NCI-H2196 (cell line): ENCODE measurements around the gene PCDHA5.
A peak's percentile ranks its signal among the peaks of the same experiment; 100 is the strongest.
"Not testable (repeated sequence)": the region's sequence is repeated elsewhere in the genome, so short reads cannot be mapped to it uniquely, and the experiment has no call there.

Experiments used
- DNase-seq: peaks from one replicate; lab custom pipeline; 2025; ENCODE audit not compliant: unreplicated experiment; lab: John Stamatoyannopoulos, UW

PCDHA5 gene

GRCh38 chr5:140822969-140823368, 1.6 kb downstream of the PCDHA5 start:
- not testable (repeated sequence) for DNase-seq

DNA sequence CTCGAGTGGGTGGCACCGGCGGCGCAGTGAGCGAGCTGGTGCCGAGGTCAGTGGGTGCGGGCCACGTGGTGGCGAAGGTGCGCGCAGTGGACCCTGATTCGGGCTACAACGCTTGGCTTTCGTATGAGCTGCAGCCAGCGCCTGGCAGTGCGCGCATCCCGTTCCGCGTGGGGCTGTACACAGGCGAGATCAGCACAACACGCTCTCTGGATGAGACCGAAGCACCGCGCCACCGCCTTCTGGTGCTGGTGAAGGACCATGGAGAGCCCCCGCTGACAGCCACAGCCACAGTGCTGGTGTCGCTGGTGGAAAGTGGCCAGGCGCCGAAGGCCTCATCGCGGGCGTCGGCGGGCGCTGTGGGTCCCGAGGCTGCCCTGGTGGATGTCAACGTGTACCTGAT, 2.1 kb downstream of the PCDHA5 start:
- no peak for DNase-seq

DNA sequence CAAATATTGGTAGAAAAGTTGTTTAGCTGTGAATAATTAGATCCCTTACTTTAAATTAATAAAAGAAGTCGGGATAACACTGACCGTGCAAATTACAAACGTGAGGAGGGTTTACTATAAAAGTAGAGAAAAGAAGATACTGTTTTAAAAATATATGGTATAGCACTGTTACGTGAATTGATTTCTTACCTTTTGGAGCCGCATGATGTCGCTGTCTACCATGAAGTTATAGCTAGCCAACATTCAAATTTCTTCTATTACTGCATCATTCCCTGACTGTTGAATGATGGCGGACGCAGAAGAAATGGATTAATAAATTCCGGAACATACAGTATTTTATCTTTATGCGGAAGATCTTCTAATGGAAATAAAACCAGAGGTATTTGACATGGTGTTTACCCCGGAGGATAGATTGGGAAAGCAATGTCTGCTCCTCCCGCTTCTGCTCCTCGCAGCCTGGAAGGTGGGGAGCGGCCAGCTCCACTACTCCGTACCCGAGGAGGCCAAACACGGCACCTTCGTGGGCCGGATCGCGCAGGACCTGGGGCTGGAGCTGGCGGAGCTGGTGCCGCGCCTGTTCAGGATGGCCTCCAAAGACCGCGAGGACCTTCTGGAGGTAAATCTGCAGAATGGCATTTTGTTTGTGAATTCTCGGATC, 6.4 kb downstream of the PCDHA5 start, which contains the start of gene PCDHA6:
TSS of gene PCDHA6 (plus strand) at position 257 of the 658 bp plus-strand sequence. CDS start at position 389, 132 bp downstream.
- no peak for DNase-seq

GRCh38 chr5:140828362-140828737, 6.9 kb downstream of the PCDHA5 start:
- no peak for DNase-seq

DNA sequence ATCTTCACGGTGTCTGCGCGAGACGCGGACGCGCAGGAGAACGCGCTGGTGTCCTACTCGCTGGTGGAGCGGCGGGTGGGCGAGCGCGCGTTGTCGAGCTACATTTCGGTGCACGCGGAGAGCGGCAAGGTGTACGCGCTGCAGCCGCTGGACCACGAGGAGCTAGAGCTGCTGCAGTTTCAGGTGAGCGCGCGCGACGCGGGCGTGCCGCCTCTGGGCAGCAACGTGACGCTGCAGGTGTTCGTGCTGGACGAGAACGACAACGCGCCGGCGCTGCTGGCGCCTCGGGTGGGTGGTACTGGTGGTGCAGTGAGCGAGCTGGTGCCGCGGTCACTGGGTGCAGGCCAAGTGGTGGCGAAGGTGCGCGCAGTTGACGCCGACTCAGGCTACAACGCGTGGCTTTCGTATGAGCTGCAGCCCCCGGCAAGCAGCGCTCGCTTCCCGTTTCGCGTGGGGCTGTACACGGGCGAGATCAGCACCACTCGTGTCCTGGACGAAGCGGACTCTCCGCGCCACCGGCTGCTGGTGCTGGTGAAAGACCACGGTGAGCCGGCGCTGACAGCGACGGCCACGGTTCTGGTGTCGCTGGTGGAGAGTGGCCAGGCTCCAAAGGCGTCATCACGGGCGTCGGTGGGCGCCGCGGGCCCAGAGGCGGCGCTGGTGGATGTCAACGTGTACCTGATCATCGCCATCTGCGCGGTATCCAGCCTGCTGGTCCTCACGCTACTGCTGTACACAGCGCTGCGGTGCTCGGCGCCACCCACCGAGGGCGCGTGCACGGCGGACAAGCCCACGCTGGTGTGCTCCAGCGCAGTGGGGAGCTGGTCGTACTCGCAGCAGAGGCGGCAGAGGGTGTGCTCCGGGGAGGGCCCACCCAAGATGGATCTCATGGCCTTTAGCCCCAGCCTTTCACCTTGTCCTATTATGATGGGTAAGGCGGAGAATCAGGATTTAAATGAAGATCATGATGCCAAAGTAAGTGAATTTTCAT, 8.4 kb downstream of the PCDHA5 start:
- DNase-seq, result not testable (repeated sequence)

DNA sequence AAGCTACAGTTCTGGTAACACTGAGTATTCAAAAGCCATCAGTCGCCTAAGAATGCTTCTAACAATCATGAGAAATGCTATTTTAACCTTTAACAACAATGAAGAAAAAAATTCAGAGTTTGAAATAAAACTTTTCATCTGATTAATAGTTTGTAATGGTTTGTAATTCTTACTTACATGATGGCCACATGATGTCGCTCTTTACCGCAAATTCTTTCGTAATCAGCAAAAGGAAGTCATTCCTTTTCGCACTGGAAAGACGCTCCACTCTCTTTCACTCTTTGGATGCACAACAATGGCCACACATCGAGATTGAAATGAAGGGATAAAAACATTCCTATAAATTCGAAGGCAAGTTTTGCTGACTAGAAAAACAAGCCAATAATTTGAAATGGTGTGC, 12.6 kb downstream of the PCDHA5 start, which contains the start of gene PCDHA7:
TSS of gene PCDHA7 (plus strand) at position 277 of the 400 bp plus-strand sequence. CDS start at position 392, 115 bp downstream.
- no peak for DNase-seq

GRCh38 chr5:140834439-140835008, 13.1 kb downstream of the PCDHA5 start:
- not testable (repeated sequence) for DNase-seq

DNA sequence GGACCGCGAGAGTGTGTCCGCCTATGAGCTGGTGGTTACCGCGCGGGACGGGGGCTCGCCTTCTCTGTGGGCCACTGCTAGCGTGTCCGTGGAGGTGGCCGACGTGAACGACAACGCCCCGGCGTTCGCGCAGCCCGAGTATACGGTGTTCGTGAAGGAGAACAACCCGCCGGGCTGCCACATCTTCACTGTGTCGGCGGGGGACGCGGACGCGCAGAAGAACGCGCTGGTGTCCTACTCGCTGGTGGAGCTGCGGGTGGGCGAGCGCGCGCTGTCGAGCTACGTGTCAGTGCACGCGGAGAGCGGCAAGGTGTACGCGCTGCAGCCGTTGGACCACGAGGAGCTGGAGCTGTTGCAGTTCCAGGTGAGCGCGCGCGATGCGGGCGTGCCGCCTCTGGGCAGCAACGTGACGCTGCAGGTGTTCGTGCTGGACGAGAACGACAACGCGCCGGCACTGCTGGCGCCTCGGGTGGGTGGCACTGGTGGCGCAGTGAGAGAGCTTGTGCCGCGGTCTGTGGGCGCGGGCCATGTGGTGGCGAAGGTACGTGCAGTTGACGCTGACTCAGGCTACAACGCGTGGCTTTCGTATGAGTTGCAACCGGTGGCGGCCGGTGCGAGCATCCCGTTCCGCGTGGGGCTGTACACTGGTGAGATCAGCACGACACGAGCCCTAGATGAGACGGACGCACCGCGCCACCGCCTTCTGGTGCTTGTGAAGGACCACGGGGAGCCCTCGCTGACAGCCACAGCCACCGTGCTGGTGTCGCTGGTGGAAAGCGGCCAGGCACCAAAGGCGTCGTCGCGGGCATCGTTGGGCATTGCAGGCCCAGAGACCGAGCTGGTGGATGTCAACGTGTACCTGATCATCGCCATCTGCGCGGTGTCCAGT, 14.5 kb downstream of the PCDHA5 start:
- DNase-seq, result no peak

DNA sequence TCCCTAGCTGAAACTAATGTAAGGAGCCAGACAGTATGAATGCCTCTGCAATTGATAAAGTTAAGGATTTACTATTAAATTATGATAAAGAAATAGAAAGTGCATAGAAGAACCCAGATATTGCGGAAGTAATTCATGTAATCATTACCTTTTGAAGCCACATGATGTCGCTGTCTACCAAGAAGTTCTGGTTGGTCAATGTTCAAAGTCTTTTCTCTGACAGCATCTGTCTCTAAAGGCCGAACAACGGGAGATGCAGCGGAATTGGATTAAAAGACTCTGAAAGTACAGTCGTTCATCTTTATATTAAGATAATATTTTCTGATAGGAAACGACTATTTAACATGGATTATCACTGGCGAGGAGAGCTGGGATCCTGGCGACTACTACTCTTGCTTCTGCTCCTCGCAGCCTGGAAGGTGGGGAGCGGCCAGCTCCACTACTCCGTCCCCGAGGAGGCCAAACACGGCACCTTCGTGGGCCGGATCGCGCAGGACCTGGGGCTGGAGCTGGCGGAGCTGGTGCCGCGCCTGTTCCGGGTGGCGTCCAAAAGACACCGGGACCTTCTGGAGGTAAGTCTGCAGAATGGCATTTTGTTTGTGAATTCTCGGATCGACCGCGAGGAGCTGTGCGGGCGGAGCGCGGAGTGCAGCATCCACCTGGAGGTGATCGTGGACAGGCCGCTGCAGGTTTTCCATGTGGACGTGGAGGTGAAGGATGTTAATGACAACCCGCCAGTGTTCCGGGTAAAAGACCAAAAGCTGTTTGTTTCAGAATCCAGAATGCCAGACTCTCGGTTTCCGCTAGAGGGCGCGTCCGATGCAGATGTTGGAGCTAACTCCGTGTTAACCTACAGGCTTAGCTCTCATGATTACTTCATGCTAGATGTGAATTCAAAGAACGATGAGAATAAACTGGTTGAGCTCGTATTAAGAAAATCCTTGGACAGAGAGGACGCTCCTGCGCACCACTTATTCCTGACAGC, 19.9 kb downstream of the PCDHA5 start, which contains the start of gene PCDHA8:
TSS of gene PCDHA8 (plus strand) at position 210 of the 985 bp plus-strand sequence. CDS start at position 345, 135 bp downstream.
- DNase-seq, result peak; percentile 35

- DNase-seq, result no peak
These were observed 21.7 kb downstream of the PCDHA5 start for GRCh38 chr5:140842798-140843733.

GRCh38 chr5:140848139-140849102, 27.0 kb downstream of the PCDHA5 start, which contains the start of gene PCDHA9:
TSS of gene PCDHA9 (plus strand) at chr5:140848382. CDS start at chr5:140848496, 114 bp downstream.
- DNase-seq, result not testable (repeated sequence)

GRCh38 chr5:140849831-140850634, 28.6 kb downstream of the PCDHA5 start:
- DNase-seq, result not testable (repeated sequence)

- no peak for DNase-seq
These were observed 34.6 kb downstream of the PCDHA5 start, which contains the start of gene PCDHA10 for GRCh38 chr5:140855772-140856674. TSS of gene PCDHA10 (plus strand) at chr5:140855897. CDS start at chr5:140856049, 152 bp downstream.

DNA sequence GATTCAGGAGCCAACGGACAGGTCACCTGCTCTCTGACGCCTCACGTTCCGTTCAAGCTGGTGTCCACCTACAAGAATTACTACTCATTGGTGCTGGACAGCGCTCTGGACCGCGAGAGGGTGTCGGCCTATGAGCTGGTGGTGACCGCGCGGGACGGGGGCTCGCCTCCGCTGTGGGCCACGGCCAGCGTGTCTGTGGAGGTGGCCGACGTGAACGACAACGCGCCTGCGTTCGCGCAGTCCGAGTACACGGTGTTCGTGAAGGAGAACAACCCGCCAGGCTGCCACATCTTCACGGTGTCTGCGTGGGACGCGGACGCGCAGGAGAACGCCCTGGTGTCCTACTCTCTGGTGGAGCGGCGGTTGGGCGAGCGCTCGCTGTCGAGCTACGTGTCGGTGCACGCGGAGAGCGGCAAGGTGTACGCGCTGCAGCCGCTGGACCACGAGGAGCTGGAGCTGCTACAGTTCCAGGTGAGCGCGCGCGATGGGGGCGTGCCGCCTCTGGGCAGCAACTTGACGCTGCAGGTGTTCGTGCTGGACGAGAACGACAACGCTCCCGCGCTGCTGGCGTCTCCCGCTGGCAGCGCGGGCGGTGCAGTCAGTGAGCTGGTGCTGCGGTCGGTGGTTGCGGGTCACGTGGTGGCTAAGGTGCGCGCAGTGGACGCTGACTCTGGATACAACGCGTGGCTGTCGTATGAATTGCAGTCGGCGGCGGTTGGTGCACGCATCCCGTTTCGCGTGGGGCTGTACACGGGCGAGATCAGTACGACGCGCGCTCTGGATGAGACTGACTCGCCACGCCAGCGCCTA, 36.0 kb downstream of the PCDHA5 start:
- DNase-seq, result no peak
